ENCODE measurements around the gene RGS12. TPM values are rescaled to one million over a fixed set of nuclear protein-coding genes. Genes with fewer than 3 reads are reported as not detected.

Gene RGS12
- total and polyA plus RNA-seq, 10 donors = 7.5 to 36.2 (median 20.1) TPM

- H3K4me3 ChIP-seq = peak overlapping the region in 1 of 8 donors; percentile 14
- no peaks in the 10 kb centered on the region for H3K36me3 ChIP-seq
- no peak for TF ChIP-seq POLR2AphosphoS5 (IDR thresholded peaks at IDR 0.05)
- no peak for TF ChIP-seq POLR2A (IDR thresholded peaks at IDR 0.05)
- TF ChIP-seq CTCF (IDR thresholded peaks at IDR 0.05 in 8 of 11, conservative IDR thresholded peaks at IDR 0.05 in 3 of 11) = no peak
- H3K9me3 ChIP-seq = no peaks in the 10 kb centered on the region
- intact Hi-C loops (cut with DNase I; ENCODE audit: low total_unique reads) = no loop called here
- peak overlapping the region in 4 of 8 donors; percentile 60 to 71 (median 64) for H3K27ac ChIP-seq
- WGBS, 5 donors = 10 to 34% (median 21%) methylated on average over 16 of the region's 16 CpGs
- peaks cover 12 to 96% (median 70%) of the 10 kb centered on the region in 6 donors for H3K4me1 ChIP-seq
- DNase-seq = peak; percentile 73
- no peaks in the 10 kb centered on the region for H3K27me3 ChIP-seq (replicated peaks in 1 of 7)
Measured at GRCh38 chr4:3302786-3303564, 10.2 kb downstream of the RGS12 start.

- DNase-seq = peak; percentile 43
- no peaks in the 10 kb centered on the region for H3K9me3 ChIP-seq
- H3K4me1 ChIP-seq = peaks cover 12 to 94% (median 70%) of the 10 kb centered on the region in 6 donors
- 43 to 68% (median 53%) methylated on average over 2 of the region's 2 CpGs for WGBS, 5 donors
- H3K27ac ChIP-seq = no peak overlapping the region
- no peaks in the 10 kb centered on the region for H3K27me3 ChIP-seq (replicated peaks in 1 of 7)
- intact Hi-C loops (cut with DNase I; ENCODE audit: low total_unique reads) = no loop called here
- no peak for TF ChIP-seq POLR2A (IDR thresholded peaks at IDR 0.05)
- TF ChIP-seq CTCF (IDR thresholded peaks at IDR 0.05 in 8 of 11, conservative IDR thresholded peaks at IDR 0.05 in 3 of 11) = no peak
- TF ChIP-seq POLR2AphosphoS5 (IDR thresholded peaks at IDR 0.05) = no peak
- no peaks in the 10 kb centered on the region for H3K36me3 ChIP-seq
- no peak overlapping the region for H3K4me3 ChIP-seq
Measured at GRCh38 chr4:3303565-3303824, 10.7 kb downstream of the RGS12 start.

GRCh38 chr4:3303923-3304710, 11.3 kb downstream of the RGS12 start:
- Histone ChIP-seq H3K27me3 (replicated peaks in 1 of 7) (no peaks in the 10 kb centered on the region), H3K4me1 (peaks cover 12 to 89% (median 70%) of the 10 kb centered on the region in 6 donors), H3K9me3 (no peaks in the 10 kb centered on the region), H3K4me3 (no peak overlapping the region), H3K36me3 (no peaks in the 10 kb centered on the region), H3K27ac (no peak overlapping the region)
- WGBS, 5 donors = 85 to 91% (median 89%) methylated on average over 15 of the region's 15 CpGs
- peak; percentile 32 for DNase-seq
- intact Hi-C loops (cut with DNase I; ENCODE audit: low total_unique reads) = no loop called here
- no peak for TF ChIP-seq CTCF (IDR thresholded peaks at IDR 0.05 in 8 of 11, conservative IDR thresholded peaks at IDR 0.05 in 3 of 11)
- TF ChIP-seq POLR2A (IDR thresholded peaks at IDR 0.05) = no peak
- no peak for TF ChIP-seq POLR2AphosphoS5 (IDR thresholded peaks at IDR 0.05)

Measured in spleen (tissue), 11 donors.